Stimulated activated CD8-positive, alpha-beta memory T cell treated with anti-CD3 and anti-CD28 coated beads, Interleukin-7, amount 100 ng/mL, for 1 hour (primary cell): Measurements from ENCODE around the gene USP30.

ENCODE experiments used
- DNase-seq, 2 donors: peaks; one replicate each; pipeline ENCODE4 v3.0.0-alpha.2; 2020; ENCODE audit warnings: low read depth in 2 of 2

The USP30 gene

DNA sequence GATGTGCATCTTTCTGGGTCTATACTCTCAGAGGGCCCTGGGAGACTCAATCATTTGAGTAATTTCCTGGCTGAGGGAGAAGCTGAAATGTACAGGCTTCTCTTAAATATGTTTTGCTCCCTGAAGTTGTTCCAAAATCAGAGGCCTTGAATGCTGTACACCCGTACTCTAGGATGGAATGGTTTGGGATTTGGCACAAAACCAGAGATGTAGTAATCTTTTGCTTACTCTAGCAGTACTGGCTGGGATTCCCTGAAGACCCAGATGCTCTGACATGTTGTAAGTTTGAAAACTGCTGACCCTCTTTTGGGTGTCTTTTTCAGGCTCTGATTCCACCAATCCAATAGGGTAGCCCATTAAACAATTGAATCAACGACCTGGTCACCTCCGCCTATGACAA lies 74.4 kb downstream of the USP30 start:
- no peak for DNase-seq

DNA sequence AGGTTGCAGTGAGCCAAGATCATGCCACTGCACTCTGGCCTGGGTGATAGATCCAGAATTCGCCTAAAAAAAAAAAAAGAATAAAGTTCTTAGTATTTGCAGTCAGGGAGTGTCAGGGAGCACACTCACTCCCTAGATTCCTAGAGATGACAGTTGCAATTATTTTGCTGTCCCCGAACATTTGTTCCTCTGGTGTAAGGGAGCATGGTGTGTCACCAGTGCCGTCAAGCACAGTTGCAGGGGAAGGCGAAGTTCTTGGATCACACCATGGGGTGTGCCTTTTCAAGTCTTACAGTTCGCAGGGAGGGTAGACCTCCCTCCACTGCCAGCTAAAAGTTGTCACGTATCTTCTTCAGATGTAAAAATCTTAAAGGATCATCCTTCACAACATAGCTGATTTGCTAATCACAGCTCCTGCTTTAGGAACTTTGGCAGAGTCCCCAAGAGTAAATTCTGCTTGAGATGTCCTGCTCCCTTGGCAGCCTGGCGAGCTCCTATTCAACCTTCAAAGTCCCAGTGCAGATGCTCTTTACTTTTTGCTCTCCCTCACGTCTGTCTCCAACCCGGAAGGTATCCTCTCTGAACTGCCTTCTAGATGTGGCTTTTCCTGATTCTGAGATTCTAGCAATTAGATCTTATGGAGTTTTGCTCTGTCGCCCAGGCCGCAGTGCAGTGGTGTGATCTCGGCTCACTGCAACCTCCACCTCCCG lies 75.3 kb downstream of the USP30 start:
- DNase-seq, result no peak

DNA sequence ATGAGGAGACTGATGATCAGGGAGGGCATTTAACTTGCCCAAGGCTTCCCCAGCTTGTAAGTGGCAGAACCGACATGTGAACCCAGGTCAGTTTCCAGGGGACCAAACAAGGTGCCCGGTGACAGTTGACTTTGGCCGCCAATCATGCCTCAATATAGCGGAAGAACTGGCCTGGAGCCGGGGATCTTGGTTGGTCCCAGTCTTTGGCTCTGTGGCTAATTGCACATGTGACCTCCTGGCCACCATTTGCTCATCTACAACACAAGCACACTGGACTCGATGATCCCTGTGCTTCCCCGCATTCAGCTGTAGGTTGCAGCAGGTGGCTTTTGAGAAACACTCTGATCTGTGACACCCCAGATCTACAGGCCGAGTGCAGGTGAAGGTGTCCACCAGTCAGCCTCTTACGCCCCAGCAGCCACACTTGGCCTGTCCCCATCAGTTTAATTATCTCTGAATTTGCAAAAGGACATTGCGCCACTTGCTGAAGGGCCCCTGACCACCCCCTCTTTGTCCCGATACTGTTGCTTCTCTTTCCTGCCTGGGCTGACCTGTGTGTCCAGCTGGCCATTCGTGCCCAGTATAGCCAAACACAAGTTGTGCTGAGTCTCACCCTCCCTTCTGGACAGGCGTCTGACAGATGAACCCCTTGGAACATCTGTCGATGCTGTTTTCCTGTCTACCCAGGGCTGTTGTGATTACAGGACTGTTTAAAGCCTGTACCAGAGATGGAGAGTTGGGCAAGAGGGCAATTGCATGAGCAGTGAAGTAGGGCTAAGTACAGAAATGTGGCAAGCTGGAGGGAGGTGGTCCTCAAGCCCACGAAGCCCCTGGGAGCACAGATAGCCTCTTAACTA lies 78.1 kb downstream of the USP30 start:
- no peak for DNase-seq

DNA sequence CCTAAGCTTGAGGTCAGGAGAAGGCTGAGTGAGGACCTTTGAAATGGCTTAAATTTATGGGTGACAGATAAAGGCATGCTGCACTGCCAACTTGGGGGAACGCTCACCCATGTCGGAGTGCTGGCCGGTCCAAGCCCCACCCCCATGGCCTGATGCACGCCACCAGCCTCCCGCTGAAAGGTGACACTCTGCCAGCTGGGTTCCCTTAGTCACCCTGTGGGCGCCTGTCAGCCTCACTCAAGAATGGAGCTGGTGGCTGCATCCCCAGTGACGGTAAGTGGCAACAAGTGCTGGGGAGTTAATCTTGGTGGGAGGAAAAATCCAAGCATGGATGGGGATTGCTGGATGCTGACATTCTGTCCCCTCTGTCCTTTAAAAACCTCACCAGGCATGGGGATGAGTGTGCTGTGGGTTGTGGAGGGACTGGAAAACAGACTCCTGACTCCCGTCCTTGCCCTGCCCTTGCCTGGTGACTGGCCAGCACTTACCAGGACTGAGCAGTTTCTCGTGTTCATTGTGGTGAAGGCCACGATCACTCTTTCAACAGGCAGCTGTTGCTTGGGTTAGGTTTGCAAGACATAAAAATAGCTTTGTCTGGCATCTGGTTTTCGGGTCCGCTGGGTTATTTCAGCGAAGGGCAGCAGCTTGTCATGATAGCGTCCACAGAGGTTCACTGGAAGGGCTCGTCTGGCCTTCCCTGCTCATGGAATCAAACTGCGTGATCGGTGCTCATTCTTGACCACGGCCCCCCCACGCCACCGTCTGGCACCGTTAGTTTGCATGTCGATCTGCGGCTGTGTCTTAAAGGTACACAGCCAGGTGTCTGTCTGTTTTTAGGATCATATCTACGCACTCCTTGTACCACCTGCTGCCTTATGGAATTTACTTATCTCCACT lies 79.0 kb downstream of the USP30 start:
- DNase-seq, result no peak

DNA sequence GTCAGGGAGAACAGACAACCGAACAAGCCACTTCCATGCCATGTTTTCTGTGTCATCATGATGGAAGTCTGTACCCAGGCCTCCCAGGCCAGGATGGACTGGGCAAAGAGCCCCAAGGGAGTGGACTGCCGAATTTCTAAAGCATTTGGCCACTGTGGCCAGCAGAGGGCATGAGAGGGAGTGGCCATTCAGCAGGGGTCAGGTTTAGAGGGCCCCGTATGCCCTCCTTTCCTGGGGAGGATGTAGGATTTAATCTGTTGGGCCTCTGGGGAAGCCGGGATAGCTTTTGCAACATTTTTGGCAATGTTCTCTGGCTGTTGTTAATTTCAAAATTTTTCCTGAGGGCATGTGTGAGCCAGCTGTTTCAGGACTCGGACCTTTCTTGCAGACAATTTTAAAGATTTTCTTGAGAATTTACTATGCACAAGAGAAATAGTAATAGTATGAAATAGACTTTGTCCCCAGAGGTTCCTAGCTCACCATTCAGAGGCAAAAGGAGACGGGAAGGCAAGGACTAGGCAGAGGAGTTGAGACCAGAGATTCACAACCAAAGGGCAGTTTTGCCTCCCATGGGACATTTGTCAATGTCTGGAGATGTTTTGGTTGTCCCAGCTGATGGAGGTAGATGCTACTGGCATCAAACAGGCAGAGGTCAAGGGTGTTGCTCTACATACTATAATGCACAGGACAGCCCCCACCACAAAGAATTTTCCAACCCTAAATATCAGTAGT lies 82.0 kb downstream of the USP30 start:
- DNase-seq, result no peak

DNA sequence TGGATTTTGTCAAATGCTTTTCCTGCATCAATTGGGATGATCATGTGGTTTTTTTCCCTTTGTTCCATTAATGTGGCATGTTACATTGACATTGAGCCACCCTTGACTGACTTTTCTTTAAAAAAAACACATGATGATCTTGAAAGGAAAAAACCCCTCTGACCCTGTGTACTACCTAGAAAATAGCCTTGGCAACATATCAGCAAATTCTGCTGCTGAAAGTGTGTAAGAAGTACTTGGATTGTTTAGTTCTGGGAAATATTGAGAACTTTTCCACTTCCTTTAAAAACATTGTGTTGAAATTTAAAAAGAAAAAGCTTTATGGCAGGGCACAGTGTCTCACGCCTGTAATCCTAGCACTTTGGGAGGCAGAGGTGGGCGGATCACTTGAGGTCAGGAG lies 84.7 kb downstream of the USP30 start:
- DNase-seq, result no peak
